Left renal pelvis (tissue), 4 donors: ENCODE data around the gene PPP1R9A. TPM values are rescaled to one million over a fixed set of nuclear protein-coding genes. Genes with fewer than 3 reads are reported as not detected.

ENCODE experiments used
- DNase-seq, 4 donors: peaks; one replicate each; pipeline ENCODE4 v3.0.0-alpha.2; 2013; ENCODE audit warnings: low read depth in 4 of 4, low spot score in 3 of 4
- polyA plus RNA-seq, 4 donors: library from polyadenylated mRNA; unstranded; fragments of 120-200 nt; gene quantifications; one replicate each; pipeline ENCODE4 v1.2.1, GENCODE V29; 2013; ENCODE audit not compliant: insufficient read length in 4 of 4

PPP1R9A gene
- polyA plus RNA-seq, 4 donors, result 10.5 to 35.0 (median 31.8) TPM

- no peak for DNase-seq
These were observed 434.6 kb downstream of the PPP1R9A start for GRCh38 chr7:95342029-95342428.

GRCh38 chr7:95342642-95343307 lies 435.4 kb downstream of the PPP1R9A start:
- no peak for DNase-seq
